ENCODE measurements around the gene GPC5. TPM values are rescaled to one million over a fixed set of nuclear protein-coding genes. Genes with fewer than 3 reads are reported as not detected.

GPC5 gene
- total and polyA plus RNA-seq, 9 of the 15 experiments (the other 6 are each of a cell fraction or from before 2014, with no cell fraction given), result 0.18 to 0.27 TPM; not detected in 7

DNA sequence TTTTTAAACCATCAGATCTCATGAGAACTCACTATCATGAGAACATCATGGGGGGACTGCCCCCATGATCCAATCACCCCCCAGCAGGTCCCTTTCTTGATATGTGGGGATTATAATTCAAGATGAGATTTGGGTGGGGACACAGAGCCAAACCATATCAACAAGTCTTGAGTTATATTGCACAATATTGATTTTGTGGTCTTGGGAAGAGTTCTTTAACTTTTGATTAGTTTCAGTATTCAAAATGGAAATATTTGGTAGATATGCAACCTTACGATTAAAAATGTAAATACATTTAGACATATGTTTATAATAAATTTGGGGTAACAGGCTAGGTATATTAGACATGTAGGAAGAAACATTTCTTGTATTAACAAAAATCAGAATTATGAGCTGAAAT is 188.2 kb downstream of the GPC5 start:
- TF ChIP-seq CEBPG (CRISPR knock-in tag; IDR thresholded peaks at IDR 0.05) (no peak), CEBPG (tag; conservative IDR thresholded peaks at IDR 0.05 in 1 of 2, IDR thresholded peaks at IDR 0.05 in 1 of 2) (peak; percentile 49 to 95; a peak in 3 of 4 replicates), ZNF445 (CRISPR knock-in tag; IDR thresholded peaks at IDR 0.05; ENCODE audit: low read depth) (no peak), CEBPB (tag; IDR thresholded peaks at IDR 0.05) (peak; percentile 90)
- no peak overlapping the region for H3K27ac ChIP-seq (ENCODE audit: extremely low read depth, low read depth, low read length)
- no peaks in the 10 kb centered on the region for H3K79me2 ChIP-seq (ENCODE audit: control insufficient read depth, insufficient read depth, low read length)
- no peak overlapping the region for H3K4me2 ChIP-seq (ENCODE audit: insufficient read depth, low read length)
- ATAC-seq (no peak), FAIRE-seq (no peak), DNase-seq (ENCODE audit: extremely low read depth in 1 of 4, low spot score in 3 of 4) (no peak)
- no peaks in the 10 kb centered on the region for H3K9me1 ChIP-seq (ENCODE audit: control insufficient read depth, insufficient read depth, low read length)
- H3K4me3 ChIP-seq, result no peak overlapping the region
- H2AFZ ChIP-seq (ENCODE audit: low read depth, low read length), result no peak overlapping the region
- no TSS peak for BruUV-seq (replicated peaks)
- 0% methylated on average over 1 of the region's 1 CpG for WGBS (ENCODE audit: insufficient coverage, low coverage, missing lambda C conversion rate)
- ChIA-PET POLR2A (interaction anchor here (1.4 kb wide), 1 partner anchor 10 kb away, joined by 3 read pairs; no protein-coding TSS in a partner anchor), CTCF (ENCODE audit: low intra/inter-chr PET ratio) (no interaction called here)
- no peaks in the 10 kb centered on the region for H3K9me3 ChIP-seq (replicated peaks; ENCODE audit: control insufficient read depth, insufficient read depth, low read depth, low read length)
- no peak overlapping the region for H3K9ac ChIP-seq (ENCODE audit: insufficient read depth in 1 of 2, low read depth in 2 of 2, low read length in 2 of 2)
- no peaks in the 10 kb centered on the region for H3K36me3 ChIP-seq (ENCODE audit: control insufficient read depth, insufficient read depth, low read length)
- no peaks in the 10 kb centered on the region for H3K4me1 ChIP-seq (replicated peaks in 1 of 2; ENCODE audit: control insufficient read depth in 2 of 2, insufficient read depth in 2 of 2, low read length in 2 of 2)
- H4K20me1 ChIP-seq (replicated peaks; ENCODE audit: control insufficient read depth, insufficient read depth, low read length), result no peaks in the 10 kb centered on the region
- no peaks in the 10 kb centered on the region for H3K27me3 ChIP-seq (ENCODE audit: control insufficient read depth in 2 of 2, insufficient read depth in 2 of 2, low read length in 2 of 2)
- intact Hi-C loops (cut with micrococcal nuclease) (no loop called here), in situ Hi-C loops (cut with MboI) (no loop called here)

DNA sequence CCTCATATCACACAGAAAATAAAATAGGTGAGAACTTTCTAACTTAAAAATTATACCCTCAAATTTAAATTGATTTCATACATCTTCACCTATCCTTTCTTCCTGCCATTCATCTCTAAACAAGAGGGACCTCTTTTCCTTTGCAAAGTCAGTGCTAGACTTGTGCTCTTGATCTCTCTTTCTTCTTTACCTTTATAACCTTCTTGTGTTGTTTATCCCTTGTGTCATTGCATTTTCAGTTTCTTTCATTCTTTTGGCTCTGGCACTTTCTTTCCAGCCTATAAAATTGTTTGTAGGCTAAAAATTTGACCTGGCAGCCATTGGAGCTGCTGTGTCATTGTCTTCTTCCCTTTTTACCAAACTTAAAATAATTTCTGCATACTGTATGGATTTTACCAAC is 190.1 kb downstream of the GPC5 start:
- ChIA-PET CTCF (ENCODE audit: low intra/inter-chr PET ratio) (no interaction called here), POLR2A (interaction anchor here (0.6 kb wide), 1 partner anchor 234 kb away, joined by 5 read pairs; no protein-coding TSS in a partner anchor)
- TF ChIP-seq MCM2 (IDR thresholded peaks at IDR 0.05; ENCODE audit: low read depth) (no peak), CAMTA2 (CRISPR knock-in tag; conservative IDR thresholded peaks at IDR 0.05) (0 out of 2 replicates have a peak, but pooled peaks have one; percentile 58), MAFF (IDR thresholded peaks at IDR 0.05; ENCODE audit: low read length) (no peak), NR4A1 (CRISPR knock-in tag; IDR thresholded peaks at IDR 0.05) (no peak), NR4A1 (tag; IDR thresholded peaks at IDR 0.05) (no peak), MCM3 (IDR thresholded peaks at IDR 0.05) (peak; percentile 56; the same call in 1 of the 2 replicates), RHOXF2B (CRISPR knock-in tag; conservative IDR thresholded peaks at IDR 0.05) (no peak), ZNF217 (CRISPR knock-in tag; IDR thresholded peaks at IDR 0.05) (0 out of 2 replicates have a peak, but pooled peaks have one; percentile 40)
- TF ChIP-seq, protein P1, sequence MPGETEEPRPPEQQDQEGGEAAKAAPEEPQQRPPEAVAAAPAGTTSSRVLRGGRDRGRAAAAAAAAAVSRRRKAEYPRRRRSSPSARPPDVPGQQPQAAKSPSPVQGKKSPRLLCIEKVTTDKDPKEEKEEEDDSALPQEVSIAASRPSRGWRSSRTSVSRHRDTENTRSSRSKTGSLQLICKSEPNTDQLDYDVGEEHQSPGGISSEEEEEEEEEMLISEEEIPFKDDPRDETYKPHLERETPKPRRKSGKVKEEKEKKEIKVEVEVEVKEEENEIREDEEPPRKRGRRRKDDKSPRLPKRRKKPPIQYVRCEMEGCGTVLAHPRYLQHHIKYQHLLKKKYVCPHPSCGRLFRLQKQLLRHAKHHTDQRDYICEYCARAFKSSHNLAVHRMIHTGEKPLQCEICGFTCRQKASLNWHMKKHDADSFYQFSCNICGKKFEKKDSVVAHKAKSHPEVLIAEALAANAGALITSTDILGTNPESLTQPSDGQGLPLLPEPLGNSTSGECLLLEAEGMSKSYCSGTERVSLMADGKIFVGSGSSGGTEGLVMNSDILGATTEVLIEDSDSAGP (CRISPR knock-in tag; IDR thresholded peaks at IDR 0.05), result no peak
- no peak overlapping the region for H3K4me3 ChIP-seq
- no peak overlapping the region for H3K27ac ChIP-seq (ENCODE audit: extremely low read depth, low read depth, low read length)
- no peaks in the 10 kb centered on the region for H3K27me3 ChIP-seq (ENCODE audit: control insufficient read depth in 2 of 2, insufficient read depth in 2 of 2, low read length in 2 of 2)
- no peaks in the 10 kb centered on the region for H3K4me1 ChIP-seq (replicated peaks in 1 of 2; ENCODE audit: control insufficient read depth in 2 of 2, insufficient read depth in 2 of 2, low read length in 2 of 2)
- H3K4me2 ChIP-seq (ENCODE audit: insufficient read depth, low read length), result no peak overlapping the region
- ATAC-seq (no peak), FAIRE-seq (no peak), DNase-seq (ENCODE audit: extremely low read depth in 1 of 4, low spot score in 3 of 4) (no peak)
- H2AFZ ChIP-seq (ENCODE audit: low read depth, low read length), result no peak overlapping the region
- no TSS peak for BruUV-seq (replicated peaks)
- in situ Hi-C loops (cut with MboI) (no loop called here), intact Hi-C loops (cut with micrococcal nuclease) (no loop called here)
- no peaks in the 10 kb centered on the region for H4K20me1 ChIP-seq (replicated peaks; ENCODE audit: control insufficient read depth, insufficient read depth, low read length)
- H3K9me3 ChIP-seq (replicated peaks; ENCODE audit: control insufficient read depth, insufficient read depth, low read depth, low read length), result no peaks in the 10 kb centered on the region
- no peaks in the 10 kb centered on the region for H3K79me2 ChIP-seq (ENCODE audit: control insufficient read depth, insufficient read depth, low read length)
- no peaks in the 10 kb centered on the region for H3K9me1 ChIP-seq (ENCODE audit: control insufficient read depth, insufficient read depth, low read length)
- no peak overlapping the region for H3K9ac ChIP-seq (ENCODE audit: insufficient read depth in 1 of 2, low read depth in 2 of 2, low read length in 2 of 2)
- H3K36me3 ChIP-seq (ENCODE audit: control insufficient read depth, insufficient read depth, low read length), result no peaks in the 10 kb centered on the region
